Tibial artery (tissue), 4 donors: ENCODE results near the gene CEP97.
A peak's percentile ranks its signal among the peaks of the same experiment; 100 is the strongest.

Source experiments
- DNase-seq, 2 donors: peaks; one replicate each; pipeline ENCODE4 v3.0.0-alpha.2; 2019
- H3K27ac ChIP-seq, 2 donors: fragments of 200-600 bp; sonication (generic) in 1 of 2; 1 replicate in 1 of 2; 2 replicates in 1 of 2; pipeline ENCODE4 v1.5.1; 2018 to 2019; ENCODE audit warnings: mild to moderate bottlenecking in 1 of 2
- H3K27me3 ChIP-seq, 2 donors: fragments of 200-600 bp; sonication (generic) in 1 of 2; one replicate each; pipeline versions ENCODE4 v1.5.1 to v1.6.0; 2016 to 2019
- H3K36me3 ChIP-seq, 3 donors: fragments of 200-600 bp; sonication (generic) in 2 of 3; one replicate each; pipeline ENCODE4 v1.5.1; 2016 to 2019; ENCODE audit warnings: mild to moderate bottlenecking in 2 of 3
- H3K4me1 ChIP-seq, 4 donors: fragments of 200-600 bp; sonication (generic) in 2 of 4; 1 replicate in 3 of 4; 2 replicates in 1 of 4; pipeline ENCODE4 v1.5.1; 2016 to 2019
- H3K4me3 ChIP-seq, 2 donors: fragments of 200-600 bp; sonication (generic) in 1 of 2; 1 replicate in 1 of 2; 2 replicates in 1 of 2; pipeline ENCODE4 v1.5.1; 2018 to 2019; ENCODE audit warnings: mild to moderate bottlenecking in 2 of 2
- H3K9me3 ChIP-seq, 3 donors: fragments of 200-600 bp; sonication (generic) in 1 of 3; one replicate each; pipeline ENCODE4 v1.5.1; 2016 to 2019
- CTCF ChIP-seq, 2 experiments: fragments of 200-600 bp in 1 of 2; fragments of 450-650 bp in 1 of 2; IDR thresholded peaks; one replicate each; pipeline ENCODE4 v1.5.1; 2017 to 2019; ENCODE audit warnings: antibody characterized with exemption in 2 of 2, mild to moderate bottlenecking in 1 of 2, moderate library complexity in 1 of 2
- intact Hi-C: fragments of 100-400 bp; cut with DNase I; formaldehyde crosslinking; loops from one replicate; pipeline ENCODE4 v1.15.0; 2023; ENCODE audit warnings: low total_unique reads

The CEP97 gene

DNA sequence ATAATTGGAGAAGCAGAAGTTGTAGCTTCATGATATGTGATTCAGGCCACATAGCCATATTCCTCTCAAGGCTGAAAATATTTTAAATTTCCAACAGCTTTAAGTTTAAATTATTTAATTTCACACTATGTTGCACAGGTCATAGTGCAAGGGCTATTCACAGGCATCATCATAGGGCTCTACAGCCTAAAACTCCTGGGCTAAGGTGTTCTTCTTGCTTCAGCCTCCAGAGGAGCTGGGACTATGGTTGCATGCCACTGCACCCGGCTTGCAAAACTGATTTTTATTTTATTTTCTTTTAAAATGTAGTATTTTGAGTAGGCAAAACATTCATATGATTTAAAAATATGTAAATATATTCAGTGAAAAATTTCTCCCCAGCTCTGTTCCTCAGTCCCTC lies 6.0 kb upstream of the CEP97 start:
- DNase-seq = no peak
- Histone ChIP-seq H3K36me3 (no peaks in the 10 kb centered on the region), H3K27me3 (peaks cover 0 to 11% of the 10 kb centered on the region in 2 donors), H3K4me3 (no peak overlapping the region), H3K27ac (no peak overlapping the region), H3K4me1 (no peaks in the 10 kb centered on the region), H3K9me3 (no peaks in the 10 kb centered on the region)
- TF ChIP-seq CTCF (IDR thresholded peaks at IDR 0.05) = no peak
- intact Hi-C loops = no loop called here

DNA sequence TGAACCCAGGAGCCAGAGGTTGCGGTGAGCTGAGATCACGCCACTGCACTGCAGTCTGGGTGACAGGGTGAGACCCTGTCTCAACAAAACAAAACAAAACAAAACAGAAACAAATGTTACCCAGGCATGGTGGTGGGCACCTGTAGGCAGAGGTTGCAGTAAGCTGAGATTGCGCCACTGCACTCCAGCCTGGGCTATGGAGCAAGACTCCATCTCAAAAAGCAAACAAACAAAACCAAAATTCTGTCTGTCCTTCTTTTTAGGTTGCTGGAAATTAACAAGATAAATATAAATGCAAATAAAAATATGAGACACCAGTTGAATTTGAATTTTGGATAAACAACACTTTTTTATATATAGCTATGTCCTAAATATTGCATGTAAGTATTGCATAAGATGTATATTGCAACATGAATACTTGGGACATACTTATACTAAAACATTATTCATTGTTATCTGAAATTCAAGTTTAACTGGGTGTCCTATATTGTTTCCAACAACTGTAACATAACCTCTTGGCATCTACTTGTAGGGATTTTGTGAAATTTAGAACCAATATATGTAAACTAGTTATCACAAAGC lies 4.7 kb upstream of the CEP97 start:
- TF ChIP-seq CTCF (IDR thresholded peaks at IDR 0.05) = no peak
- Histone ChIP-seq H3K27me3 (peaks cover 0 to 6% of the 10 kb centered on the region in 2 donors), H3K27ac (no peak overlapping the region), H3K4me3 (no peak overlapping the region), H3K9me3 (no peaks in the 10 kb centered on the region), H3K4me1 (peaks cover 0 to 8% (median 0%) of the 10 kb centered on the region in 4 donors), H3K36me3 (no peaks in the 10 kb centered on the region)
- DNase-seq = no peak
- intact Hi-C loops = no loop called here

DNA sequence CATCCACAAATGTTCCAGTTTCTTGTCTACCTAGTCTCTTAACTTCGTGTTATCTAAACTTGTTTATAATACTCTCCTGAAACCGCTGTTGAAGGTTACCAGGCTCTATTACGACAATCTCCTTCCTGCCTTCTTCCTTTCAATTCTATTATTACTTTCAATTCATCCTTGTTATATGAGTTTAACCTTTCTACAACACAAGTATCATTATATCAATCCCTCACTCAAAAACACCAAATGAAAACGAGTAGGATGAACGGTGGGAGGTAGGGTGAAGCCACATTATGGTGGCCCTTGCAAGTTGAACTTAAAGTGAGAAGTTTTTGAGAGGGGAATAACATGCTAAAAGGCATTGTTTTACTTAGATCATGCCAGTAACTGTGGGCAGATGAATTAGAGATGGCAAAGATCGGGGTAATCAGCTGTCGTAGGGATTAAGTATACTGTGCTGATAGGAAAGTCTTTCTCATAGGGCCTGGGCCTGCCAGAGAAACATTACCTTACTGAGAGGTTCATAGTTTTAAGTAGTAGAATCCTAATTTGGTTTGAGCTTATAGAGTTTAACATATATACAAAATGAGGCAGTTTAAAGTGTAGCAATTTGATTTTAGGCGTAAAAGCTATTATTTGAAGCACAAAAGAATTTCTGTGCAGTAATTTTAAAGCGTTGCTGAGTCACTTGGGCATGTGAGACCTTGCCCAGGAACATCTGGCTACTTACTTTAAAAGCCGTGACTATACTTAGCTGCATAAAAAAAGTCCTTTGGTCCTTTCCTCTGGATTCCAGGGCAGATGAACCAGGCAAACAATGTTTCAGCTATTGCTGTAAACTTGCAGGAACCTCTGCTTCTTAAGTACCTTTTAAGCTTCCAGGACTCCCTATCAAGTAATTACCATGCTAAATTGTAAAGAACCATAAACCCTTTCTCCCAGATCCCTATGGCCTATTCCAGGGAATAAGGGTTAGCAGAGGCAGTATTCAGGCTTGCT lies 3.3 kb upstream of the CEP97 start:
- intact Hi-C loops = no loop called here
- H3K27ac ChIP-seq = no peak overlapping the region

GRCh38 chr3:101722394-101723173 lies 1.8 kb upstream of the CEP97 start:
- no peak for TF ChIP-seq CTCF (IDR thresholded peaks at IDR 0.05)
- Histone ChIP-seq H3K36me3 (no peaks in the 10 kb centered on the region), H3K4me3 (no peak overlapping the region), H3K27ac (peak overlapping the region in 1 of 2 donors; percentile 13), H3K9me3 (no peaks in the 10 kb centered on the region), H3K4me1 (peaks cover 0 to 22% (median 0%) of the 10 kb centered on the region in 4 donors), H3K27me3 (no peaks in the 10 kb centered on the region)
- DNase-seq = no peak
- intact Hi-C loops = no loop called here

More for the DNA sequence above, 3.3 kb upstream of the CEP97 start:
- H3K36me3 ChIP-seq = no peaks in the 10 kb centered on the region
- DNase-seq = no peak
- no peaks in the 10 kb centered on the region for H3K9me3 ChIP-seq
- H3K4me1 ChIP-seq = peaks cover 0 to 18% (median 0%) of the 10 kb centered on the region in 4 donors
- no peak overlapping the region for H3K4me3 ChIP-seq
- no peak for TF ChIP-seq CTCF (IDR thresholded peaks at IDR 0.05)
- no peaks in the 10 kb centered on the region for H3K27me3 ChIP-seq

DNA sequence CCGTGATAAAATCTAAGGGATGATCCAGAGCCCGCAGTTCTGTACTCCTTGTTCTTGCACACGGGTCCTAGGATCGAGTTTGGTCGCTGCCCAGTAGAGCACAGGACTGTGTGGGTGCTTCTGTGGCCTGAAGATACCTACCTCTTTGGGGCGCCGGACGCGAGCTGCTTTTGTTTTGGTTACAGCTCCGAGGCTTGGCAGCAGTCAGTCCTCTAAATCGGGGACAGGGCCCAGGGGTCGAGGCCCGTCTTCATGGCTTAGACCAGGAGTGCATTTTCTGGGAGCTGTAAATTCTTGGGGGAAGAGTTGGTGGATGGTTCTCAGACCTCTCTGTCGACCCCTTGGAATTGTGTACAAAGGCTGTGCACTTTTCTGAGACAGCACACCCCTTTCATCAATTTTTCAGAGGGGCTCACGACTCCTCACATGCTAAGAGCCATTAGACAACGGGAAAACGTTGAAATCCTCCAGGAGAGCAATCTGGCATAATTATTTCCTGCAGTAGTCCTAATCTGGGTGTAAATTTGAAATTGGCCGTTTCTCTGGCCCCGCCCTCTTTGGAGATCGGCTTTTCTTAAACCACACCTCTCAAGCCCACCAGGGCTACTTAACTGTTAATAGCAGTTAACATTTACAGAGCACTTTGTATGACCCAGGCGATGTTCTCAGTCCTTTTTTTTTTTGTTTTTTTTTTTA lies 928 bp downstream of the CEP97 start:
- Histone ChIP-seq H3K27me3 (no peaks in the 10 kb centered on the region), H3K27ac (peak overlapping the region; percentile 71 to 82), H3K36me3 (peaks cover 16 to 22% (median 18%) of the 10 kb centered on the region in 3 donors), H3K4me1 (peaks cover 0 to 22% (median 0%) of the 10 kb centered on the region in 4 donors), H3K9me3 (no peaks in the 10 kb centered on the region), H3K4me3 (peak overlapping the region; percentile 67 to 82)
- intact Hi-C loops = loop anchor here (5.0 kb wide), 1 partner anchor 52 kb away; the partner anchor contains the start of gene NXPE3
- DNase-seq = peak; percentile 44 to 71
- TF ChIP-seq CTCF (IDR thresholded peaks at IDR 0.05) = no peak
